Measurements from ENCODE around the gene AOC3.

DNA sequence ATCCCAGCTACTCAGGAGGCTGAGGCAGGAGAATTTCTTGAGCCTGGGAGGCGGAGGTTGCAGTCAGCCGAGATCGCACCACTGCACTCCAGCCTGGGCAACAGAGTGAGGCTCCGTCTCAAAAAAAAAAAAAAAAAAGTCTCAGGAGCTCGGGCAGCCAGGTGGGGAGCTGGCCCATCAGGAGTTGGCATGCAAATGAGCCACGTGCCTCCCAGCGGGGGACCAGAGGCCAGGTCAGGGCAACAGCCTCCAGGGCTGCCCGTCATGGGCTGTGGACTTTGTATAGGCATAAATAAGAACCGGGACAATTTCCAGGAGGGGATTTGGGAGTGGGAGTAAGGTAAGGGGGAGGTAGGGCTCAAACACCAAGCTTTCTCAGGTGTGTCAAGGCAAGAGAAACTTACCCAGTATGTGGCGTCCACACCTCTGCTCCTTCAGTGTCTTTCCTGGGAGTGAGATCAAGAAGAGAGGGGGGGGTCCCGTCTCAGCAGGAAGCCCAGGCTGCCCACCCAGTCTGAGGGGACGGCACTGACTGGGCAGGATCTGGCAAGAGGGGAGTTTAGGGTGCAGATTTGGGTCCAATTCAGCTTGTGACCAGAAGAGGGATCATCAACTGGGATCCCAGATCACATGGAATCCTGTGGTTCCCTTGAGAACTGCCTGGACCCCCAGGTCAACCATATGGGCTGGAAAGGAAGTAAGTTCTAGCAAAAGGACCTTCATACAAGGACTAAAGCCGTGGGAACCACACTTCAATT, 27.3 kb downstream of the AOC3 start:
- TF ChIP-seq EP300 (conservative IDR thresholded peaks at IDR 0.05; ENCODE audit: poor library complexity, severe bottlenecking) (no peak), RAD21 (conservative IDR thresholded peaks at IDR 0.05) (no peak), EZH2 (IDR thresholded peaks at IDR 0.05; ENCODE audit: borderline replicate concordance, insufficient read depth, low read length, poor library complexity, severe bottlenecking) (no peak), TAF1 (IDR thresholded peaks at IDR 0.05; ENCODE audit: low read depth) (no peak), SMC3 (conservative IDR thresholded peaks at IDR 0.05; ENCODE audit: poor library complexity) (no peak)
- TF ChIP-seq, protein P1, sequence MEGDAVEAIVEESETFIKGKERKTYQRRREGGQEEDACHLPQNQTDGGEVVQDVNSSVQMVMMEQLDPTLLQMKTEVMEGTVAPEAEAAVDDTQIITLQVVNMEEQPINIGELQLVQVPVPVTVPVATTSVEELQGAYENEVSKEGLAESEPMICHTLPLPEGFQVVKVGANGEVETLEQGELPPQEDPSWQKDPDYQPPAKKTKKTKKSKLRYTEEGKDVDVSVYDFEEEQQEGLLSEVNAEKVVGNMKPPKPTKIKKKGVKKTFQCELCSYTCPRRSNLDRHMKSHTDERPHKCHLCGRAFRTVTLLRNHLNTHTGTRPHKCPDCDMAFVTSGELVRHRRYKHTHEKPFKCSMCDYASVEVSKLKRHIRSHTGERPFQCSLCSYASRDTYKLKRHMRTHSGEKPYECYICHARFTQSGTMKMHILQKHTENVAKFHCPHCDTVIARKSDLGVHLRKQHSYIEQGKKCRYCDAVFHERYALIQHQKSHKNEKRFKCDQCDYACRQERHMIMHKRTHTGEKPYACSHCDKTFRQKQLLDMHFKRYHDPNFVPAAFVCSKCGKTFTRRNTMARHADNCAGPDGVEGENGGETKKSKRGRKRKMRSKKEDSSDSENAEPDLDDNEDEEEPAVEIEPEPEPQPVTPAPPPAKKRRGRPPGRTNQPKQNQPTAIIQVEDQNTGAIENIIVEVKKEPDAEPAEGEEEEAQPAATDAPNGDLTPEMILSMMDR (IDR thresholded peaks at IDR 0.05; ENCODE audit: poor library complexity, severe bottlenecking), result no peak
- TF ChIP-seq, protein P2, sequence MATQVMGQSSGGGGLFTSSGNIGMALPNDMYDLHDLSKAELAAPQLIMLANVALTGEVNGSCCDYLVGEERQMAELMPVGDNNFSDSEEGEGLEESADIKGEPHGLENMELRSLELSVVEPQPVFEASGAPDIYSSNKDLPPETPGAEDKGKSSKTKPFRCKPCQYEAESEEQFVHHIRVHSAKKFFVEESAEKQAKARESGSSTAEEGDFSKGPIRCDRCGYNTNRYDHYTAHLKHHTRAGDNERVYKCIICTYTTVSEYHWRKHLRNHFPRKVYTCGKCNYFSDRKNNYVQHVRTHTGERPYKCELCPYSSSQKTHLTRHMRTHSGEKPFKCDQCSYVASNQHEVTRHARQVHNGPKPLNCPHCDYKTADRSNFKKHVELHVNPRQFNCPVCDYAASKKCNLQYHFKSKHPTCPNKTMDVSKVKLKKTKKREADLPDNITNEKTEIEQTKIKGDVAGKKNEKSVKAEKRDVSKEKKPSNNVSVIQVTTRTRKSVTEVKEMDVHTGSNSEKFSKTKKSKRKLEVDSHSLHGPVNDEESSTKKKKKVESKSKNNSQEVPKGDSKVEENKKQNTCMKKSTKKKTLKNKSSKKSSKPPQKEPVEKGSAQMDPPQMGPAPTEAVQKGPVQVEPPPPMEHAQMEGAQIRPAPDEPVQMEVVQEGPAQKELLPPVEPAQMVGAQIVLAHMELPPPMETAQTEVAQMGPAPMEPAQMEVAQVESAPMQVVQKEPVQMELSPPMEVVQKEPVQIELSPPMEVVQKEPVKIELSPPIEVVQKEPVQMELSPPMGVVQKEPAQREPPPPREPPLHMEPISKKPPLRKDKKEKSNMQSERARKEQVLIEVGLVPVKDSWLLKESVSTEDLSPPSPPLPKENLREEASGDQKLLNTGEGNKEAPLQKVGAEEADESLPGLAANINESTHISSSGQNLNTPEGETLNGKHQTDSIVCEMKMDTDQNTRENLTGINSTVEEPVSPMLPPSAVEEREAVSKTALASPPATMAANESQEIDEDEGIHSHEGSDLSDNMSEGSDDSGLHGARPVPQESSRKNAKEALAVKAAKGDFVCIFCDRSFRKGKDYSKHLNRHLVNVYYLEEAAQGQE (IDR thresholded peaks at IDR 0.05; ENCODE audit: borderline replicate concordance), result no peak
